Thoracic aorta (tissue), 2 donors: ENCODE results near the gene LYZL4. TPM values are rescaled to one million over a fixed set of nuclear protein-coding genes. Genes with fewer than 3 reads are reported as not detected.
A peak's percentile ranks its signal among the peaks of the same experiment; 100 is the strongest.

Experiments
- ATAC-seq: fragments of 150-250 bp; one replicate; pipeline ENCODE4 v1.8.0; 2017; ENCODE audit warnings: low read depth; ENCODE audit not compliant: insufficient number of reproducible peaks, low FRiP score
- DNase-seq: peaks from one replicate; pipeline ENCODE4 v3.0.0-alpha.2; 2020; ENCODE audit warnings: low spot score
- H3K27ac ChIP-seq, 2 donors: fragments of 200-600 bp; sonication (generic); 1 replicate in 1 of 2; 2 replicates in 1 of 2; pipeline ENCODE4 v1.5.1; 2016; ENCODE audit warnings: mild to moderate bottlenecking in 2 of 2, moderate library complexity in 2 of 2
- H3K27me3 ChIP-seq: fragments of 200-600 bp; sonication (generic); replicated peaks from 2 replicates; pipeline ENCODE4 v1.6.0; 2016; ENCODE audit warnings: mild to moderate bottlenecking; ENCODE audit not compliant: insufficient read depth
- H3K36me3 ChIP-seq: fragments of 200-600 bp; sonication (generic); one replicate; pipeline ENCODE4 v1.5.1; 2016
- H3K4me1 ChIP-seq, 2 donors: fragments of 200-600 bp; sonication (generic); 1 replicate in 1 of 2; 2 replicates in 1 of 2; pipeline versions ENCODE4 v1.5.1 to v1.6.0; 2016; ENCODE audit warnings: low read depth in 2 of 2, mild to moderate bottlenecking in 1 of 2; ENCODE audit not compliant: control insufficient read depth in 1 of 2
- H3K4me3 ChIP-seq: fragments of 200-600 bp; sonication (generic); 2 replicates; pipeline ENCODE4 v1.5.1; 2016; ENCODE audit warnings: mild to moderate bottlenecking
- H3K9me3 ChIP-seq: fragments of 200-600 bp; sonication (generic); 2 replicates; pipeline ENCODE4 v1.5.1; 2016
- CTCF ChIP-seq: fragments of 200-600 bp; sonication (generic); IDR thresholded peaks from one replicate; pipeline ENCODE4 v1.5.1; 2019; ENCODE audit warnings: antibody characterized with exemption
- total RNA-seq, 2 donors: library from RNA; depleted of rRNA; stranded (reverse); fragments of >200 nt; gene quantifications; one replicate each; pipeline versions ENCODE4 v1.1.0 to v1.2.3, GENCODE V29; 2016

The LYZL4 gene
- total RNA-seq, 2 donors from 2014 or later, result not detected

- ATAC-seq (no peak), DNase-seq (no peak)
- Histone ChIP-seq H3K4me3 (no peak overlapping the region), H3K4me1 (peaks cover 3 to 14% of the 10 kb centered on the region in 2 donors), H3K27me3 (no peaks in the 10 kb centered on the region), H3K36me3 (no peaks in the 10 kb centered on the region), H3K27ac (no peak overlapping the region), H3K9me3 (no peaks in the 10 kb centered on the region)
- no peak for TF ChIP-seq CTCF
Measured at GRCh38 chr3:42369832-42370231, 40.6 kb downstream of the LYZL4 start.

GRCh38 chr3:42369304-42369703, 41.1 kb downstream of the LYZL4 start:
- Histone ChIP-seq H3K4me1 (peaks cover 3 to 14% of the 10 kb centered on the region in 2 donors), H3K9me3 (no peaks in the 10 kb centered on the region), H3K27me3 (no peaks in the 10 kb centered on the region), H3K4me3 (no peak overlapping the region), H3K36me3 (no peaks in the 10 kb centered on the region), H3K27ac (no peak overlapping the region)
- ATAC-seq (no peak), DNase-seq (no peak)
- TF ChIP-seq CTCF, result no peak

- H3K27ac ChIP-seq, result peak overlapping the region in 1 of 2 donors; percentile 25
- no peak for TF ChIP-seq CTCF
- DNase-seq, result no peak
Measured at GRCh38 chr3:42368861-42369260, 41.5 kb downstream of the LYZL4 start.

GRCh38 chr3:42367903-42368302, 42.5 kb downstream of the LYZL4 start:
- Histone ChIP-seq H3K4me1 (peaks cover 3 to 14% of the 10 kb centered on the region in 2 donors), H3K36me3 (no peaks in the 10 kb centered on the region), H3K27ac (no peak overlapping the region), H3K9me3 (no peaks in the 10 kb centered on the region), H3K4me3 (no peak overlapping the region), H3K27me3 (no peaks in the 10 kb centered on the region)
- TF ChIP-seq CTCF, result no peak
- ATAC-seq (no peak), DNase-seq (no peak)

More at GRCh38 chr3:42368861-42369260, 41.5 kb downstream of the LYZL4 start:
- no peaks in the 10 kb centered on the region for H3K36me3 ChIP-seq
- ATAC-seq, result no peak
- no peak overlapping the region for H3K4me3 ChIP-seq
- H3K4me1 ChIP-seq, result peaks cover 3 to 14% of the 10 kb centered on the region in 2 donors
- H3K9me3 ChIP-seq, result no peaks in the 10 kb centered on the region
- H3K27me3 ChIP-seq, result no peaks in the 10 kb centered on the region

GRCh38 chr3:42366550-42366949, 43.9 kb downstream of the LYZL4 start:
- H3K27ac ChIP-seq, result no peak overlapping the region
- H3K4me1 ChIP-seq, result peaks cover 3 to 14% of the 10 kb centered on the region in 2 donors
- H3K36me3 ChIP-seq, result no peaks in the 10 kb centered on the region
- TF ChIP-seq CTCF, result no peak
- no peaks in the 10 kb centered on the region for H3K9me3 ChIP-seq
- no peak overlapping the region for H3K4me3 ChIP-seq
- DNase-seq (no peak), ATAC-seq (no peak)
- no peaks in the 10 kb centered on the region for H3K27me3 ChIP-seq
